A673 (cell line): Measurements from ENCODE around the gene SEMA5A.

Source experiments
- EZH2 ChIP-seq: fragments of 200-600 bp; sonication (generic); IDR thresholded peaks from 2 replicates; pipeline ENCODE4 v1.6.1; 2017; ENCODE audit warnings: borderline replicate concordance, low read depth, mild to moderate bottlenecking, mixed read lengths, antibody characterized with exemption, low read length; ENCODE audit not compliant: poor library complexity, severe bottlenecking
- TF ChIP-seq, protein P1 (sequence below): fragments of 300-800, 200-600 bp; sonication (generic); conservative IDR thresholded peaks from 2 replicates; pipeline ENCODE4 v1.5.1; 2017; ENCODE audit warnings: low read depth, mild to moderate bottlenecking, antibody characterized with exemption, low read length, moderate library complexity, mixed read lengths

GRCh38 chr5:9441610-9442009 is 104.3 kb downstream of the SEMA5A start:
- TF ChIP-seq, protein P1, sequence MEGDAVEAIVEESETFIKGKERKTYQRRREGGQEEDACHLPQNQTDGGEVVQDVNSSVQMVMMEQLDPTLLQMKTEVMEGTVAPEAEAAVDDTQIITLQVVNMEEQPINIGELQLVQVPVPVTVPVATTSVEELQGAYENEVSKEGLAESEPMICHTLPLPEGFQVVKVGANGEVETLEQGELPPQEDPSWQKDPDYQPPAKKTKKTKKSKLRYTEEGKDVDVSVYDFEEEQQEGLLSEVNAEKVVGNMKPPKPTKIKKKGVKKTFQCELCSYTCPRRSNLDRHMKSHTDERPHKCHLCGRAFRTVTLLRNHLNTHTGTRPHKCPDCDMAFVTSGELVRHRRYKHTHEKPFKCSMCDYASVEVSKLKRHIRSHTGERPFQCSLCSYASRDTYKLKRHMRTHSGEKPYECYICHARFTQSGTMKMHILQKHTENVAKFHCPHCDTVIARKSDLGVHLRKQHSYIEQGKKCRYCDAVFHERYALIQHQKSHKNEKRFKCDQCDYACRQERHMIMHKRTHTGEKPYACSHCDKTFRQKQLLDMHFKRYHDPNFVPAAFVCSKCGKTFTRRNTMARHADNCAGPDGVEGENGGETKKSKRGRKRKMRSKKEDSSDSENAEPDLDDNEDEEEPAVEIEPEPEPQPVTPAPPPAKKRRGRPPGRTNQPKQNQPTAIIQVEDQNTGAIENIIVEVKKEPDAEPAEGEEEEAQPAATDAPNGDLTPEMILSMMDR, result no peak
- TF ChIP-seq EZH2, result no peak
